HG03097 (cell line): ENCODE results near the gene HAPLN1.

Experiments
- ATAC-seq: cut with Tn5 transposase; IDR thresholded peaks from one replicate; pipeline ENCODE4 v1.9.1; 2021; ENCODE audit not compliant: unreplicated experiment, low FRiP score

Gene HAPLN1

GRCh38 chr5:83653669-83654068, 67.0 kb downstream of the HAPLN1 start:
- ATAC-seq: peak; percentile 80

- ATAC-seq: no peak
These were observed 74.7 kb downstream of the HAPLN1 start for GRCh38 chr5:83645936-83646335.

- ATAC-seq: no peak
These were observed 76.4 kb downstream of the HAPLN1 start for GRCh38 chr5:83644301-83644700.

- no peak for ATAC-seq
These were observed 78.7 kb downstream of the HAPLN1 start for GRCh38 chr5:83641946-83642345.

- no peak for ATAC-seq
These were observed 80.7 kb downstream of the HAPLN1 start for GRCh38 chr5:83639911-83640310.

GRCh38 chr5:83636156-83636555, 84.5 kb downstream of the HAPLN1 start:
- no peak for ATAC-seq

- ATAC-seq: no peak
These were observed 87.4 kb downstream of the HAPLN1 start for GRCh38 chr5:83633285-83633684.

GRCh38 chr5:83632874-83633273, 87.8 kb downstream of the HAPLN1 start:
- ATAC-seq: no peak

- ATAC-seq: no peak
These were observed 92.3 kb downstream of the HAPLN1 start for GRCh38 chr5:83628360-83628759.

GRCh38 chr5:83614841-83615240, 105.8 kb downstream of the HAPLN1 start:
- no peak for ATAC-seq

- no peak for ATAC-seq
These were observed 112.5 kb downstream of the HAPLN1 start for GRCh38 chr5:83608122-83608521.

GRCh38 chr5:83595217-83595616, 125.4 kb downstream of the HAPLN1 start:
- ATAC-seq: no peak

GRCh38 chr5:83590966-83591365, 129.7 kb downstream of the HAPLN1 start:
- no peak for ATAC-seq

GRCh38 chr5:83589786-83590185, 130.9 kb downstream of the HAPLN1 start:
- ATAC-seq: no peak
